Measurements from ENCODE around the gene ELOA.

Gene ELOA

GRCh38 chr1:23699280-23700179 lies 43.7 kb upstream of the ELOA start:
- H3K4me3 ChIP-seq (ENCODE audit: control insufficient read depth, low read depth, low read length) = no peak overlapping the region
- TF ChIP-seq, protein P1, sequence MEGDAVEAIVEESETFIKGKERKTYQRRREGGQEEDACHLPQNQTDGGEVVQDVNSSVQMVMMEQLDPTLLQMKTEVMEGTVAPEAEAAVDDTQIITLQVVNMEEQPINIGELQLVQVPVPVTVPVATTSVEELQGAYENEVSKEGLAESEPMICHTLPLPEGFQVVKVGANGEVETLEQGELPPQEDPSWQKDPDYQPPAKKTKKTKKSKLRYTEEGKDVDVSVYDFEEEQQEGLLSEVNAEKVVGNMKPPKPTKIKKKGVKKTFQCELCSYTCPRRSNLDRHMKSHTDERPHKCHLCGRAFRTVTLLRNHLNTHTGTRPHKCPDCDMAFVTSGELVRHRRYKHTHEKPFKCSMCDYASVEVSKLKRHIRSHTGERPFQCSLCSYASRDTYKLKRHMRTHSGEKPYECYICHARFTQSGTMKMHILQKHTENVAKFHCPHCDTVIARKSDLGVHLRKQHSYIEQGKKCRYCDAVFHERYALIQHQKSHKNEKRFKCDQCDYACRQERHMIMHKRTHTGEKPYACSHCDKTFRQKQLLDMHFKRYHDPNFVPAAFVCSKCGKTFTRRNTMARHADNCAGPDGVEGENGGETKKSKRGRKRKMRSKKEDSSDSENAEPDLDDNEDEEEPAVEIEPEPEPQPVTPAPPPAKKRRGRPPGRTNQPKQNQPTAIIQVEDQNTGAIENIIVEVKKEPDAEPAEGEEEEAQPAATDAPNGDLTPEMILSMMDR (IDR thresholded peaks at IDR 0.05; ENCODE audit: control insufficient read depth, insufficient read depth, low read depth, low read length, missing control alignments) = no peak
- DNase-seq (ENCODE audit: low read depth) = no peak

DNA sequence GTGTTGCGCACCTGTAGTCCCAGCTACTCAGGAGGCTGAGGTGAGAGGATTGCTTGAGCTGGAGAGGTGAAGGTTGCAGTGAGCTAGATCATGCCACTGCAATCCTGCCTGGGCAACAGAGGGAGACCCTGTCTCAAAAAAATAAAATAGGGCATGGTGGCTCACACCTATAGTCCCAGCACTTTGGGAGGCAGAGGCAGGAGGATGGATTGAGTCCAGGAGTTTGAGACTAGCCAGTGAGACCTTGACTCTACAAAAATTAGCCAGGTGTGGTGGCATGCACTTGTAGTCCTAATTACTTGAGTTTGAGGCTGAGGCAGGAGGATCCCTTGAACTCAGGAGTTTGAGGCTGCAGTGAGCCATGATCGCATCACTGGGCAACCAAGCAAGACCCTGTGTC lies 42.0 kb upstream of the ELOA start:
- TF ChIP-seq, protein P1 (IDR thresholded peaks at IDR 0.05; ENCODE audit: control insufficient read depth, insufficient read depth, low read depth, low read length, missing control alignments) = no peak
- no peak overlapping the region for H3K4me3 ChIP-seq (ENCODE audit: control insufficient read depth, low read depth, low read length)
- DNase-seq (ENCODE audit: low read depth) = no peak

GRCh38 chr1:23701996-23702395 lies 41.3 kb upstream of the ELOA start:
- TF ChIP-seq, protein P1 (IDR thresholded peaks at IDR 0.05; ENCODE audit: control insufficient read depth, insufficient read depth, low read depth, low read length, missing control alignments) = no peak
- H3K4me3 ChIP-seq (ENCODE audit: control insufficient read depth, low read depth, low read length) = no peak overlapping the region
- no peak for DNase-seq (ENCODE audit: low read depth)

GRCh38 chr1:23704834-23705495 lies 38.3 kb upstream of the ELOA start:
- TF ChIP-seq, protein P1 (IDR thresholded peaks at IDR 0.05; ENCODE audit: control insufficient read depth, insufficient read depth, low read depth, low read length, missing control alignments) = no peak
- no peak for DNase-seq (ENCODE audit: low read depth)
- H3K4me3 ChIP-seq (ENCODE audit: control insufficient read depth, low read depth, low read length) = no peak overlapping the region

DNA sequence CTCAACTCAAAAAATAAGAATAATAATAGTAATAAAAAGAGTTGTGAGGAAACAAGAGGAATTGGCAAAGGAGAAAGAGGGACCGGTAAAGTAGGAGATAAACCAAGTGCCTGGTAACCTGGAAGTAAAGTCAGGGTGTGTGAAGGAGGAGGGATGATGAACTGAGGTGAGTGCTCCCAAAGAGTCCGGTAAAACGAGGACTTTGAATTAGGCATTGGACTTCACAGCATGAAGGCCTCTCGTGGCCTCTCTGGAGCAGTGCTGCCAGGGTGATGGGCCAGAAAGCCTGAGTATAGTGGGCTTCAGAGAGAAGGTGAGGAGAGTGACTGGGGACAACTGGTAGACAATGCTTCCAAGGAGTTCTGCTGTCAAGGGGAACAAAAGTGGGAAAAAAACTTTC lies 34.0 kb upstream of the ELOA start:
- no peak for DNase-seq (ENCODE audit: low read depth)
- TF ChIP-seq, protein P1 (IDR thresholded peaks at IDR 0.05; ENCODE audit: control insufficient read depth, insufficient read depth, low read depth, low read length, missing control alignments) = no peak
- H3K4me3 ChIP-seq (ENCODE audit: control insufficient read depth, low read depth, low read length) = no peak overlapping the region

GRCh38 chr1:23718482-23718881 lies 24.8 kb upstream of the ELOA start:
- TF ChIP-seq, protein P1 (IDR thresholded peaks at IDR 0.05; ENCODE audit: control insufficient read depth, insufficient read depth, low read depth, low read length, missing control alignments) = peak; percentile 46
- no peak for DNase-seq (ENCODE audit: low read depth)
- H3K4me3 ChIP-seq (ENCODE audit: control insufficient read depth, low read depth, low read length) = no peak overlapping the region
